Right ventricle myocardium superior (tissue), 1 donor: ENCODE results near the gene RBBP5. TPM values are rescaled to one million over a fixed set of nuclear protein-coding genes. Genes with fewer than 3 reads are reported as not detected.

Experiments
- ATAC-seq: fragments of 200-7000 bp; cut with Tn5 transposase; one replicate; pipeline ENCODE4 v1.9.1; 2020; ENCODE audit warnings: mild to moderate bottlenecking; ENCODE audit not compliant: poor library complexity
- DNase-seq: peaks from one replicate; pipeline ENCODE4 v3.0.0-alpha.2; 2020
- intact Hi-C: fragments of 100-400 bp; cut with DNase I; formaldehyde crosslinking; loops from one replicate; pipeline ENCODE4 v1.11.2; 2022
- total RNA-seq: library from RNA; stranded (reverse); fragmentation: NEBNext Ultra II Directional; extraction: Animal tissue kit (Norgen Biotek cat#: 25700); gene quantifications from one replicate; pipeline ENCODE4 v1.2.1, GENCODE V29; 2021
- donor health status: DM: no; HTN: yes; CAD: no; lungs with severe emphysema.

The RBBP5 gene
- total RNA-seq, 1 donor from 2014 or later = 9.3 TPM

DNA sequence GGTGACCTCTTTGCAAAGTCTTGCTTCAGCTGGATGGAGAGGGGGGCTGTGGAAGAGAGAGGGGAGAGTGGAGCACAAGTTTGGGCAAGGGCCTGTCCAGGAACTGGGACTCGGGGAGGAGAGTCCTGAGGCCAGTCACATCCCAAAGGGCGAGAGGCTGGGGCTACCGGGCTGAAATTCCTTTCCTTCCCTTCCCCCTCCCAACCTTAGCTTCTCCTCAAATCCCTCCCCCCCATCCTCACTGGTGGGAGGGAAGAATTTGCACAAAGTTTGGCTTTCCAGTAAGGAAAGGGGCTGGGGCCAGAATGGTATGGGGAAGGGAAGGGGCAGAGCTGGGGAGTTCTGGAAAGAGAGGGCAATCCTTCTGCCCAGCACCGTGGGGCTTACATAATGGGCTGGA is 77.9 kb downstream of the RBBP5 start:
- DNase-seq (no peak), ATAC-seq (no peak)
- intact Hi-C loops = no loop called here

- intact Hi-C loops = no loop called here
- ATAC-seq = no peak
Observed at GRCh38 chr1:205042911-205043806, 78.6 kb downstream of the RBBP5 start, which contains the start of gene CNTN2. TSS of gene CNTN2 (plus strand) at chr1:205043212. CDS start at chr1:205053186, 9,974 bp downstream.

DNA sequence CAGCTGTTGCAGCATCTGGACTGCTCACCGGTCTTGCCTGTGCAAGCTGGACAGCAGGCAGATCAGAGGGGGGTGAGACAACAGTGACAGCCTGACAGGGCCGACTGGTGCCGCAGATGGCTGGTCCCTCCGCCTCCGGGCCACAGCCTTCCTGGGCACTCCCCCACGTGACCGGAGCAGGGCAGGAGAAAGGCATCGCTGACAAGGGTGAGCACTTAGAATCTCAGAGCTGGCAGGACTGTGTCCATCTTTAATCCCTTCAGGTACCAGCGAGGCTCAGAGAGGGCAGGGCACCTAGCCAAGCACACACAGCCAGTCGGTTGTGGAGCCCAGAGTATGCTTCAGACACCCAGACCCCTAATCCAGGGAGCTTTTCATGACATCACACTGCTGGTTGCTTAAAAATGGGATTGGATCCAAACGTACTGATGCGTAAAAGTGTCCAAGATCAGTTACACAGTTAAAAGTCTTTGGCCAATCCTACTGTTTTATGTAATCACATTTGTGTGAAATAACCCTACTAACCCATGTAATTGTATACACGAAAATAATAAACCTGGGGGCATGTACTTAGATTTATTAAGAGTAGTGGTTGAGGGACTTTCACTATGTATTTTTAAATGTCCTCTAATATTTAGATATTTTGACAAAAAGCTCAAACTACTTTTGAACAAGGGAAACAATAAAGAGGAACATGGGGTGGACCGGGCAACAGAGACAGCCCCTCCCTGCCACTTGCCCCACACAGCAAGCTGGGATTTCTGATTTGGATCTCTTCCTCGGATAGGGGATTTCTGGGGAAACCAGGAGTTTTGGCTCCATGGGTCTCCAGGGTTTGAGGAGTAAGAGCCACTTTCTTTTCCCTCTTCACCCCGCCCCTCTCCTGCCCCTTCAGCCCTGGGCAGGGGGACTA is 79.5 kb downstream of the RBBP5 start:
- intact Hi-C loops = no loop called here
- no peak for DNase-seq
- ATAC-seq = no peak

More at GRCh38 chr1:205042911-205043806, 78.6 kb downstream of the RBBP5 start, which contains the start of gene CNTN2:
- DNase-seq = no peak

- intact Hi-C loops = no loop called here
- DNase-seq = no peak
- ATAC-seq = no peak
Observed at GRCh38 chr1:205041001-205041715, 80.6 kb downstream of the RBBP5 start.

DNA sequence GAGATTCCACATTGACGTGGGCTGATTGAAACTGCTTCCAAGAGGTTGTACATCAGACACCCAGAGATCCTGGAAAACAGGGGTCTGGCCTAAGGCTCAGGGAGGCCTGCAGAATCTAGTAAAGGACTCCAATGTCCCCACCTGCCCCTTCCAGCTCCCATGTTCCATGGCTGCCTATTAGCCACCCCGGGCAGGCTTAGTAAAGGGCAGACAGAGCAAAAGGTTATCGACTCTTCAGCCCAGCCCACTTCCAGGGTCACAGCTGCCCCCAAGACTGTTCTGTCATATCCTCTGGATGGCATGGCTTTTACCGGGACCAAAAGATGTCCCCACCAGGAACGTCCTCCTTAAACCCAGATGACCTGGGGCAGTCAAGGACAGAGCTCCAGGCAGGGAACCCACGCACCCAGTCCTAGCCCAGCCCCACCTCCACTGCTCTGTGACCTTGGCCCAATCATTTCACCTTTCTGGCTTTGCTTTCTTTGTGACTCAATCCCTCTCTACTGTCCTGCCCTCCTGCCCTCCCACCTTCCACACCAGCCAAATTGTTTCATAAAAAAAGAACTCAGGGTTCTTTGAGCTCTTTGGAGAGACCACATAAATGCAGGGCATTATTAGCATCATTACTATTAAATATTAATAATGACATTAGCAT is 83.5 kb downstream of the RBBP5 start:
- no peak for ATAC-seq
- intact Hi-C loops = no loop called here
- DNase-seq = no peak

DNA sequence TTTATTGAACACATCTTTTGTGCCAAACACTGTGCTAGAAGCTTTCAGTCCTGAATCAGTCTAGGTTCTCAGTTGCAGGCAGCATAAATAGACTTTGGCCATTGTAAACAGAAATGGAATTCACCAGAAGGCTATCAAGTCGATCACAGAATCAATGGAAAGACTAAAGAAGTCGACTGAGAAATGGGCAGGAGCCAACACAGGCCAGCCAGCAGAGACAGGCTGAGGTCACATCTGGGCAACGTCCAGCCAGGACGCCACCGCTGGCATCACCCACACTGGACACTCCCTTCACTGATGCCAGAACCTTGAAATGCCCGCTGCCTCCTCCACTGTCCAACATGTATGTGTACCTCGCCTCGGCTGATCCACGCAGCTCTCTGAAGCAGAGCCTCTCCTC is 84.2 kb downstream of the RBBP5 start:
- no peak for ATAC-seq
- no peak for DNase-seq
- intact Hi-C loops = no loop called here

Other genes with a start within 250 kb of the RBBP5 start
- gene CNTN2, start 78.8 kb downstream of the RBBP5 start, total RNA-seq = 0.38 TPM
- 2.7 TPM for gene TMEM81, start 37.5 kb downstream of the RBBP5 start, total RNA-seq
- 5.3 TPM for gene DSTYK, start 89.7 kb upstream of the RBBP5 start, total RNA-seq
- gene TMCC2, start 106.0 kb upstream of the RBBP5 start, total RNA-seq = 1.3 TPM
- gene NUAK2, start 199.8 kb upstream of the RBBP5 start, total RNA-seq = 1.2 TPM
- 0.24 TPM for gene KLHDC8A, start 234.9 kb upstream of the RBBP5 start, total RNA-seq